ENCODE results near the gene FAM228B. TPM values are rescaled to one million over a fixed set of nuclear protein-coding genes. Genes with fewer than 3 reads are reported as not detected.

Gene FAM228B
- total RNA-seq, 1 donor from 2014 or later: 26.2 TPM

- CTCF ChIA-PET: interaction anchor here (1.0 to 2.1 kb wide), 3 partner anchors 7 to 150 kb away, joined by 5 to 15 read pairs (median 8); partner anchors contain the start of genes ATAD2B, TP53I3 and WDCP
- H3K4me3 Mint-ChIP-seq: peak overlapping the region; percentile 100
- no peaks in the 10 kb centered on the region for H3K9me3 Mint-ChIP-seq
- POLR2A ChIA-PET: interaction anchor here (0.6 to 3.1 kb wide), 16 partner anchors 8 to 1802 kb away, joined by 3 to 111 read pairs (median 6); partner anchors contain the start of genes ASXL2, ATAD2B, FAM228B and FKBP1B
- DNase-seq: no peak
- peak; percentile 13 for ATAC-seq (ENCODE audit: low read depth)
- intact Hi-C loops (cut with micrococcal nuclease): loop anchor here (1.0 to 5.0 kb wide), 9 partner anchors 7 to 1955 kb away; partner anchors contain the start of genes ATAD2B, CENPO, FAM228B and ITSN2
- peak overlapping the region; percentile 99 for H3K27ac Mint-ChIP-seq
- peaks cover 39% of the 10 kb centered on the region for H3K36me3 Mint-ChIP-seq (ENCODE audit: low read depth)
- peaks cover 28% of the 10 kb centered on the region for H3K4me1 Mint-ChIP-seq
- H3K27me3 Mint-ChIP-seq: no peaks in the 10 kb centered on the region
- no peak for TF ChIP-seq CTCF (IDR thresholded peaks at IDR 0.05)
These were observed 46.3 kb upstream of the FAM228B start for GRCh38 chr2:24076849-24077534.

- intact Hi-C loops (cut with micrococcal nuclease): loop anchor here (5.0 kb wide), 2 partner anchors 715 to 1955 kb away; partner anchors contain the start of genes CENPO, PTRHD1 and RAB10
- H3K4me1 Mint-ChIP-seq: peaks cover 27% of the 10 kb centered on the region
- peak overlapping the region; percentile 100 for H3K4me3 Mint-ChIP-seq
- ChIA-PET POLR2A (interaction anchor here (0.6 to 3.1 kb wide), 4 partner anchors 27 to 291 kb away, joined by 3 to 111 read pairs (median 16); partner anchors contain the start of genes ATAD2B and FKBP1B), CTCF (interaction anchor here (2.1 kb wide), 1 partner anchor 150 kb away, joined by 15 read pairs; the partner anchor contains the start of gene ATAD2B)
- H3K36me3 Mint-ChIP-seq (ENCODE audit: low read depth): peaks cover 38% of the 10 kb centered on the region
- peak overlapping the region; percentile 99 for H3K27ac Mint-ChIP-seq
- no peaks in the 10 kb centered on the region for H3K9me3 Mint-ChIP-seq
- no peak for TF ChIP-seq CTCF (IDR thresholded peaks at IDR 0.05)
- DNase-seq (no peak), ATAC-seq (ENCODE audit: low read depth) (no peak)
- H3K27me3 Mint-ChIP-seq: no peaks in the 10 kb centered on the region
These were observed 45.8 kb upstream of the FAM228B start for GRCh38 chr2:24077535-24077877.

GRCh38 chr2:24077879-24078278 is 45.4 kb upstream of the FAM228B start:
- no peak for TF ChIP-seq CTCF (IDR thresholded peaks at IDR 0.05)
- Mint-ChIP-seq H3K36me3 (ENCODE audit: low read depth) (peaks cover 35% of the 10 kb centered on the region), H3K27me3 (no peaks in the 10 kb centered on the region), H3K27ac (peak overlapping the region; percentile 99), H3K4me1 (peaks cover 25% of the 10 kb centered on the region), H3K4me3 (peak overlapping the region; percentile 100), H3K9me3 (no peaks in the 10 kb centered on the region)
- no peak for DNase-seq
- POLR2A ChIA-PET: interaction anchor here (0.6 to 3.1 kb wide), 2 partner anchors 150 to 220 kb away, joined by 3 to 111 read pairs; partner anchors contain the start of gene ATAD2B
- CTCF ChIA-PET: interaction anchor here (2.1 kb wide), 1 partner anchor 151 kb away, joined by 15 read pairs; the partner anchor contains the start of gene ATAD2B
- intact Hi-C loops (cut with micrococcal nuclease): loop anchor here (5.0 kb wide), 2 partner anchors 714 to 1954 kb away; partner anchors contain the start of genes CENPO, PTRHD1 and RAB10
- no peak for ATAC-seq (ENCODE audit: low read depth)

- no peak overlapping the region for H3K4me3 Mint-ChIP-seq
- POLR2A ChIA-PET: no interaction called here
- ATAC-seq (ENCODE audit: low read depth) (no peak), DNase-seq (no peak)
- peaks cover 20% of the 10 kb centered on the region for H3K36me3 Mint-ChIP-seq (ENCODE audit: low read depth)
- intact Hi-C loops (cut with micrococcal nuclease): loop anchor here (5.0 to 10.0 kb wide), 2 partner anchors 213 to 446 kb away; no protein-coding TSS in a partner anchor
- H3K27ac Mint-ChIP-seq: no peak overlapping the region
- no peak for TF ChIP-seq CTCF (IDR thresholded peaks at IDR 0.05)
- CTCF ChIA-PET: no interaction called here
- no peaks in the 10 kb centered on the region for H3K27me3 Mint-ChIP-seq
- peaks cover 28% of the 10 kb centered on the region for H3K4me1 Mint-ChIP-seq
- no peaks in the 10 kb centered on the region for H3K9me3 Mint-ChIP-seq
These were observed 42.6 kb upstream of the FAM228B start for GRCh38 chr2:24080701-24081100.
